ENCODE data around the gene SMG7. TPM values are rescaled to one million over a fixed set of nuclear protein-coding genes. Genes with fewer than 3 reads are reported as not detected.
A peak's percentile ranks its signal among the peaks of the same experiment; 100 is the strongest.

Gene SMG7
- total RNA-seq, 3 donors from 2014 or later (not counting 1 experiment from before 2014, with no cell fraction given), result 56.5 to 78.5 (median 75.6) TPM

DNA sequence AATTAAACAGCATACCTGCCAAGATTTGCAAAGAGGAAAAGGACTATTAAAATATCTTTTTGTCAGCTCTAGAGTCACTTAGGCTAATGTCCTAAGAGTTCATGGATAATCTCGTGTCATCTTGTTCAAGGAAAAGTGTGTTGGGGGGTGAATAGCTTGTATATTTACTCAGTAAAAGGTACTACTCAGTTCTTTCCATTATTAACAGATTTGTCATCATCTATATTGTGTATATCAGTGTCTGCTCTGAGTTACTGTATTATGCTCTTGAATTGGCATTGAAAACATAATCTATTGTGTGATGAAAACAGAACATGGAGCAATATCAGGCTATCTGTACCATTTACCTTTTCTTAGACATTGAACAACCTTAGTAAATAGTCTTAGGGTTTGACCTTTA lies 41.9 kb downstream of the SMG7 start:
- H3K4me3 Mint-ChIP-seq, result no peak overlapping the region
- no peaks in the 10 kb centered on the region for H3K9me3 Mint-ChIP-seq
- WGBS (ENCODE audit: insufficient coverage), result 100% methylated on average over 1 of the region's 1 CpG
- H3K4me1 ChIP-seq (ENCODE audit: control insufficient read depth, insufficient read depth, low read length), result no peaks in the 10 kb centered on the region
- H3K4me3 ChIP-seq (ENCODE audit: low read length), result no peak overlapping the region
- intact Hi-C loops (cut with micrococcal nuclease), result loop anchor here (5.0 kb wide), 1 partner anchor 42 kb away; the partner anchor contains the start of gene SMG7
- H3K4me1 Mint-ChIP-seq, result peaks cover 14 to 31% of the 10 kb centered on the region in 2 donors
- no peaks in the 10 kb centered on the region for H3K36me3 Mint-ChIP-seq
- DNase-seq (no peak), ATAC-seq (no peak)
- H3K36me3 ChIP-seq (ENCODE audit: control insufficient read depth, insufficient read depth, low read length), result peaks cover 29% of the 10 kb centered on the region
- H3K27me3 Mint-ChIP-seq (ENCODE audit: low read depth in 2 of 2), result no peaks in the 10 kb centered on the region
- H3K27ac Mint-ChIP-seq, result no peak overlapping the region
- H3K9me3 ChIP-seq (ENCODE audit: control insufficient read depth, insufficient read depth, low read length), result no peaks in the 10 kb centered on the region
- no peaks in the 10 kb centered on the region for H3K27me3 ChIP-seq (ENCODE audit: control insufficient read depth, insufficient read depth, low read length)
- TF ChIP-seq, protein P1, sequence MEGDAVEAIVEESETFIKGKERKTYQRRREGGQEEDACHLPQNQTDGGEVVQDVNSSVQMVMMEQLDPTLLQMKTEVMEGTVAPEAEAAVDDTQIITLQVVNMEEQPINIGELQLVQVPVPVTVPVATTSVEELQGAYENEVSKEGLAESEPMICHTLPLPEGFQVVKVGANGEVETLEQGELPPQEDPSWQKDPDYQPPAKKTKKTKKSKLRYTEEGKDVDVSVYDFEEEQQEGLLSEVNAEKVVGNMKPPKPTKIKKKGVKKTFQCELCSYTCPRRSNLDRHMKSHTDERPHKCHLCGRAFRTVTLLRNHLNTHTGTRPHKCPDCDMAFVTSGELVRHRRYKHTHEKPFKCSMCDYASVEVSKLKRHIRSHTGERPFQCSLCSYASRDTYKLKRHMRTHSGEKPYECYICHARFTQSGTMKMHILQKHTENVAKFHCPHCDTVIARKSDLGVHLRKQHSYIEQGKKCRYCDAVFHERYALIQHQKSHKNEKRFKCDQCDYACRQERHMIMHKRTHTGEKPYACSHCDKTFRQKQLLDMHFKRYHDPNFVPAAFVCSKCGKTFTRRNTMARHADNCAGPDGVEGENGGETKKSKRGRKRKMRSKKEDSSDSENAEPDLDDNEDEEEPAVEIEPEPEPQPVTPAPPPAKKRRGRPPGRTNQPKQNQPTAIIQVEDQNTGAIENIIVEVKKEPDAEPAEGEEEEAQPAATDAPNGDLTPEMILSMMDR (IDR thresholded peaks at IDR 0.05), result no peak
- H3K27ac ChIP-seq (ENCODE audit: low read length), result no peak overlapping the region

DNA sequence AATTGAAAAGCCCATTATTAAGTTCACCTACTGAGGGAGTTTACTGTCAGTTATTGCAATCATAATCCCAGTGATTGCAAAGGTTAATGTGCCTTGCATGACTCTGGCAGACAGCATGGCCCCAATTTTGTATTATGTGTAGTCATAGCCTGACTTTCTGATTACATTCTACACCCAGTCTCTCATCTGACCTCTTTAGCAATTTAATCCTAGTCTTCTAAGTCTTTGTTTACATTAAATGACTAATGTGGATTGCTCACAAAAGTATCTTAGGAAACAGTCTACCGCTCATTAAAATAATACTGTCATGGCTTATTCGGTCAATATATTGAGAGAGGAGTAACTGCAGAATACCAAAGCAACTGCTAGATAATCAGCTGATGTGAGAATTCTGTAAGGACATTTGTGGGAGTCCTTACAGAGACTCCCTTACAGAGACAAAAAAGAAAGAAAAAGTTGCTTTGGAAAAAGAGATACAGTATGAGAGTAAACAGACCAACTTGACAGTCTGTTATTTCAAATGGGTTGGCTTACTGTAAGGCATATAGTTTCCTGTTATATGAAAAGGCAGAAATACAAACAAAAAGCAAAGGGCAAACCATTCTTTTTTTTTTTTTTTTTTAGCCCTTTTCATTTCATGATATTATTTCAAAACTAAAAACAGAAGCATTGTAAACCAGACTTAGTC lies 42.8 kb downstream of the SMG7 start:
- peaks cover 32% of the 10 kb centered on the region for H3K36me3 ChIP-seq (ENCODE audit: control insufficient read depth, insufficient read depth, low read length)
- Mint-ChIP-seq H3K36me3 (no peaks in the 10 kb centered on the region), H3K4me1 (peaks cover 15 to 31% of the 10 kb centered on the region in 2 donors), H3K27ac (no peak overlapping the region), H3K9me3 (no peaks in the 10 kb centered on the region), H3K4me3 (no peak overlapping the region), H3K27me3 (ENCODE audit: low read depth in 2 of 2) (no peaks in the 10 kb centered on the region)
- no peaks in the 10 kb centered on the region for H3K9me3 ChIP-seq (ENCODE audit: control insufficient read depth, insufficient read depth, low read length)
- intact Hi-C loops (cut with micrococcal nuclease), result no loop called here
- no peaks in the 10 kb centered on the region for H3K4me1 ChIP-seq (ENCODE audit: control insufficient read depth, insufficient read depth, low read length)
- TF ChIP-seq, protein P1 (IDR thresholded peaks at IDR 0.05), result no peak
- WGBS (ENCODE audit: insufficient coverage), result 93% methylated on average over 2 of the region's 2 CpGs
- no peaks in the 10 kb centered on the region for H3K27me3 ChIP-seq (ENCODE audit: control insufficient read depth, insufficient read depth, low read length)
- DNase-seq (no peak), ATAC-seq (no peak)
- H3K27ac ChIP-seq (ENCODE audit: low read length), result no peak overlapping the region
- H3K4me3 ChIP-seq (ENCODE audit: low read length), result no peak overlapping the region

DNA sequence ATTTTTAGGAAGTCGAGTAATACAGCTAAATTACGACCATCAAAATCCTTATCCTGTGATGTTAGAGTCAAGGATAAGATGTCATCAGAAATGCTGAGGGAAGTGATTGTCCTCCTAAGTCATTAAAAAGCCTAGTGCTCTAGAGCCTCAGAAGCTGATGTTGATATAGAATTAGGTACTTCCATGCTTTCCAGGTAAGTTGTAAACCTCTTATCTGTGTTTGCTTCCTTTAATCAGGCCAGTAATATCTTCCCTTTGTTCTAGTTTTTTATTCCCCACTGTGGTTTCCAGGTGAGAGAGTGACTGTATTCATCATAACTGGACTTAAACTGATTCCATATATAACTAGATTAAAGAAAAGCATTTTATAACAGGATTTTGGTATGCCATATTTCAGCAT lies 44.4 kb downstream of the SMG7 start:
- Histone ChIP-seq H3K4me3 (ENCODE audit: low read length) (no peak overlapping the region), H3K27me3 (ENCODE audit: control insufficient read depth, insufficient read depth, low read length) (no peaks in the 10 kb centered on the region), H3K27ac (ENCODE audit: low read length) (no peak overlapping the region), H3K4me1 (ENCODE audit: control insufficient read depth, insufficient read depth, low read length) (no peaks in the 10 kb centered on the region), H3K9me3 (ENCODE audit: control insufficient read depth, insufficient read depth, low read length) (no peaks in the 10 kb centered on the region), H3K36me3 (ENCODE audit: control insufficient read depth, insufficient read depth, low read length) (peaks cover 36% of the 10 kb centered on the region)
- Mint-ChIP-seq H3K4me3 (no peak overlapping the region), H3K27me3 (ENCODE audit: low read depth in 2 of 2) (no peaks in the 10 kb centered on the region), H3K27ac (no peak overlapping the region), H3K9me3 (no peaks in the 10 kb centered on the region), H3K4me1 (peaks cover 11 to 28% of the 10 kb centered on the region in 2 donors), H3K36me3 (peaks cover 4% of the 10 kb centered on the region)
- DNase-seq (no peak), ATAC-seq (no peak)
- TF ChIP-seq, protein P1 (IDR thresholded peaks at IDR 0.05), result no peak
- 100% methylated on average over 1 of the region's 2 CpGs for WGBS (ENCODE audit: insufficient coverage)
- intact Hi-C loops (cut with micrococcal nuclease), result no loop called here

DNA sequence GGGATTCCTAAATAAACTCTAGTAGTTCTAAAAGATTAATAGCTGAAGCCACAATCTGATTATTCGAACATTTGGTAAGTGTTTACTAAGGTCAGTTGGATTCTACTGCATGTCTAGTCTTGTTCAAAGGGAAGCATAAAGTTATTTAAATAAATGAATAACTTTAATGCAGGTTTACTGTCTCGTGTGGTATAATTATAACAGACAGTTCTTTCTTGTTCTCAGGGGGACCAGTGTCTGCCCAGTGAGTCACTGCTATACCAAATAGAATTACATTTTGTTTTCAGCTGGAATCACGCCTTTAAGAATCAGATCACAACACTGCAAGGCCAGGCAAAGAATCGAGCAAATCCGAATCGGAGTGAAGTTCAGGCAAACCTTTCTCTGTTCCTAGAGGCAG lies 45.1 kb downstream of the SMG7 start:
- no peak for DNase-seq

More for the DNA sequence above, 45.1 kb downstream of the SMG7 start:
- Histone ChIP-seq H3K27ac (ENCODE audit: low read length) (no peak overlapping the region), H3K36me3 (ENCODE audit: control insufficient read depth, insufficient read depth, low read length) (peaks cover 39% of the 10 kb centered on the region), H3K27me3 (ENCODE audit: control insufficient read depth, insufficient read depth, low read length) (no peaks in the 10 kb centered on the region), H3K9me3 (ENCODE audit: control insufficient read depth, insufficient read depth, low read length) (no peaks in the 10 kb centered on the region), H3K4me3 (ENCODE audit: low read length) (no peak overlapping the region), H3K4me1 (ENCODE audit: control insufficient read depth, insufficient read depth, low read length) (no peaks in the 10 kb centered on the region)
- Mint-ChIP-seq H3K27me3 (ENCODE audit: low read depth in 2 of 2) (no peaks in the 10 kb centered on the region), H3K4me1 (peaks cover 5 to 24% of the 10 kb centered on the region in 2 donors), H3K4me3 (no peak overlapping the region), H3K9me3 (no peaks in the 10 kb centered on the region), H3K27ac (peak overlapping the region in 1 of 2 donors; percentile 32), H3K36me3 (peaks cover 6% of the 10 kb centered on the region)
- intact Hi-C loops (cut with micrococcal nuclease), result no loop called here
- TF ChIP-seq, protein P1 (IDR thresholded peaks at IDR 0.05), result no peak
- WGBS (ENCODE audit: insufficient coverage), result 93% methylated on average over 6 of the region's 6 CpGs
- no peak for ATAC-seq
